Osteoblast (primary cell): ENCODE results near the gene BOD1. TPM values are rescaled to one million over a fixed set of nuclear protein-coding genes. Genes with fewer than 3 reads are reported as not detected.

Experiments
- DNase-seq: peaks from one replicate; pipeline ENCODE4 v3.0.0; 2011; ENCODE audit warnings: low spot score, mixed read lengths; ENCODE audit not compliant: insufficient read length; ENCODE audit errors: missing footprints
- H2AFZ ChIP-seq: 2 replicates; pipeline ENCODE4 v1.6.0; 2011; ENCODE audit warnings: mild to moderate bottlenecking, low read length
- H3K27ac ChIP-seq: 2 replicates; pipeline ENCODE4 v1.5.1; 2011; ENCODE audit warnings: mild to moderate bottlenecking, low read depth, low read length, moderate library complexity
- H3K27me3 ChIP-seq: 2 replicates; pipeline ENCODE4 v1.6.0; 2012; ENCODE audit warnings: mild to moderate bottlenecking, control low read depth, inconsistent platforms, low read length, moderate library complexity; ENCODE audit not compliant: insufficient read depth
- H3K36me3 ChIP-seq: 2 replicates; pipeline ENCODE4 v1.5.1; 2011; ENCODE audit warnings: mild to moderate bottlenecking, low read length, control low read depth, moderate library complexity; ENCODE audit not compliant: insufficient read depth
- H3K4me1 ChIP-seq: 2 replicates; pipeline ENCODE4 v1.5.1; 2011; ENCODE audit warnings: mild to moderate bottlenecking, low read length, control low read depth, moderate library complexity; ENCODE audit not compliant: insufficient read depth
- H3K4me2 ChIP-seq: 2 replicates; pipeline ENCODE4 v1.6.0; 2011; ENCODE audit warnings: mild to moderate bottlenecking, low read length; ENCODE audit not compliant: insufficient read depth
- H3K4me3 ChIP-seq: fragments of 200-600 bp; sonication (generic); 3 replicates; pipeline ENCODE4 v1.5.1; 2012; ENCODE audit warnings: mild to moderate bottlenecking, low read length, inconsistent platforms; ENCODE audit not compliant: insufficient read depth
- H3K79me2 ChIP-seq: 2 replicates; pipeline ENCODE4 v1.6.0; 2012; ENCODE audit warnings: mild to moderate bottlenecking, low read length, control low read depth, inconsistent platforms; ENCODE audit not compliant: insufficient read depth
- H3K9me3 ChIP-seq: 2 replicates; pipeline ENCODE4 v1.5.1; 2011; ENCODE audit warnings: low read depth, low read length, control low read depth
- H4K20me1 ChIP-seq: 2 replicates; pipeline ENCODE4 v1.6.0; 2012; ENCODE audit warnings: mild to moderate bottlenecking, low read length, control low read depth; ENCODE audit not compliant: insufficient read depth
- total RNA-seq: library from RNA; depleted of rRNA; stranded (reverse); fragments of >200 nt; gene quantifications from 2 replicates; pipeline ENCODE4 v1.2.3, GENCODE V29; 2012
- TF ChIP-seq, protein P1 (sequence below): IDR thresholded peaks from 2 replicates; pipeline ENCODE4 v1.5.1; 2011; ENCODE audit warnings: mild to moderate bottlenecking, low read depth, low read length, moderate library complexity; ENCODE audit errors: extremely low read depth

The BOD1 gene
- total RNA-seq, 1 donor, result 90.5 TPM

DNA sequence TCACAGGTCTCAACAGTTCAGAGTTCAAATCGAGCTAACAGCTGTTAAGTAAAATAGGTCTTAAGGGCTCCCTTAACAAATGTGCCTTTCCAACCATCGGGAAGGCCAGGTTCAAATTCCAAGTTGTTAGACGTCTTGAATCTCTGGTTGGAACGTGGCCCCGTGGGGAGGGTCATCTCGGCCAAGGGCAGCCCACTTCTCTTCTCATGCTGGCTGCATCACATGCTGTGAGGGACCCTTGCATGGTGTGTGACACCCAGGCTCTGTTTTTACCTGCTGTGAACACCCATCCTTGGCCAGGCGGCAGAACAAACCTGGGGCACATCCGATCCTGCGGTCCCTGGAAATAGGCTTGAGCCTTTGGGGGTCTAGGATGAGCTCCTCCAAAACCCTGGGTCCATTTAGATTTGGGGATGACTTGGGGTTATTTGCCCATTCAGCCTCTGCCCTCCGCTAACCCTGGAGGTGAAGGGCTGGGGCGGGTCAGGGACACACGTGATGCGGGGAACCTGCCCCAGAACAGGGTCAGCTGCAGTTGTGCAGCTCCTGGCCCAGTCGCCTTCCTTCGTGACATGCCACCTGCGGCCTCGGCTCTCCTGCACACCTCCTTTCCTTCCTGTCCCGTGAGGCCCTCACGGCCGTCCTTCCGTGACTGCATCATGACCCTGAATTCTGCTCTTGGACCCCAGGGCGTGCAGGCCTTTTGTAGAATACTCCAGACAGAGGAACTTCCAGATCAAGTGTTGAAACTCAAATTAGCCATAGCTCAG is 45.9 kb downstream of the BOD1 start:
- TF ChIP-seq, protein P1, sequence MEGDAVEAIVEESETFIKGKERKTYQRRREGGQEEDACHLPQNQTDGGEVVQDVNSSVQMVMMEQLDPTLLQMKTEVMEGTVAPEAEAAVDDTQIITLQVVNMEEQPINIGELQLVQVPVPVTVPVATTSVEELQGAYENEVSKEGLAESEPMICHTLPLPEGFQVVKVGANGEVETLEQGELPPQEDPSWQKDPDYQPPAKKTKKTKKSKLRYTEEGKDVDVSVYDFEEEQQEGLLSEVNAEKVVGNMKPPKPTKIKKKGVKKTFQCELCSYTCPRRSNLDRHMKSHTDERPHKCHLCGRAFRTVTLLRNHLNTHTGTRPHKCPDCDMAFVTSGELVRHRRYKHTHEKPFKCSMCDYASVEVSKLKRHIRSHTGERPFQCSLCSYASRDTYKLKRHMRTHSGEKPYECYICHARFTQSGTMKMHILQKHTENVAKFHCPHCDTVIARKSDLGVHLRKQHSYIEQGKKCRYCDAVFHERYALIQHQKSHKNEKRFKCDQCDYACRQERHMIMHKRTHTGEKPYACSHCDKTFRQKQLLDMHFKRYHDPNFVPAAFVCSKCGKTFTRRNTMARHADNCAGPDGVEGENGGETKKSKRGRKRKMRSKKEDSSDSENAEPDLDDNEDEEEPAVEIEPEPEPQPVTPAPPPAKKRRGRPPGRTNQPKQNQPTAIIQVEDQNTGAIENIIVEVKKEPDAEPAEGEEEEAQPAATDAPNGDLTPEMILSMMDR, result no peak
- DNase-seq, result no peak
- Histone ChIP-seq H3K27me3 (no peaks in the 10 kb centered on the region), H3K4me3 (no peak overlapping the region), H4K20me1 (no peaks in the 10 kb centered on the region), H3K79me2 (no peaks in the 10 kb centered on the region), H3K36me3 (no peaks in the 10 kb centered on the region), H3K4me2 (no peak overlapping the region), H3K9me3 (no peaks in the 10 kb centered on the region), H3K27ac (no peak overlapping the region), H2AFZ (no peak overlapping the region), H3K4me1 (peaks cover 18% of the 10 kb centered on the region)

DNA sequence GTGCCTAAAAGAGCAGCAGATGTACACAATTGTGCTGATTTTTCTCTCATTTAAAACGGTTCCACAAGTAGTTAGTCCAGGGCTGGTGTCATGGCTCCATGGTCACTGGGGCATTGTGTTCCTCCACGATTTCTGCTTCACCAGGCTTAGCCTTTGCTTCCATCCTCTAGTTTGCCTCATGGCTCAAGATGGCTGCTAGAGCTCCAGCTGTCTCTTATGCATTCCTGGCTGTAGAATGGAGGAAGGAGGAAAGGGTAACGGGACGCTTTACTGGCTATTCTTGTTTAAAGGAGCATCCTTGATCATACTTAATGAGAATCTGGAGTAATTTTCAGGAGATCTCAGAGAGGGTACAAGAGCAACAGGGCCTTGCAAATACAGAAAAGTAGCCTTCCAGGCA is 47.7 kb downstream of the BOD1 start:
- Histone ChIP-seq H4K20me1 (no peaks in the 10 kb centered on the region), H3K4me2 (no peak overlapping the region), H3K27me3 (no peaks in the 10 kb centered on the region), H3K9me3 (no peaks in the 10 kb centered on the region), H3K27ac (no peak overlapping the region), H3K79me2 (no peaks in the 10 kb centered on the region), H3K4me1 (peaks cover 18% of the 10 kb centered on the region), H3K36me3 (no peaks in the 10 kb centered on the region), H3K4me3 (no peak overlapping the region), H2AFZ (no peak overlapping the region)
- TF ChIP-seq, protein P1, result no peak
- DNase-seq, result no peak

DNA sequence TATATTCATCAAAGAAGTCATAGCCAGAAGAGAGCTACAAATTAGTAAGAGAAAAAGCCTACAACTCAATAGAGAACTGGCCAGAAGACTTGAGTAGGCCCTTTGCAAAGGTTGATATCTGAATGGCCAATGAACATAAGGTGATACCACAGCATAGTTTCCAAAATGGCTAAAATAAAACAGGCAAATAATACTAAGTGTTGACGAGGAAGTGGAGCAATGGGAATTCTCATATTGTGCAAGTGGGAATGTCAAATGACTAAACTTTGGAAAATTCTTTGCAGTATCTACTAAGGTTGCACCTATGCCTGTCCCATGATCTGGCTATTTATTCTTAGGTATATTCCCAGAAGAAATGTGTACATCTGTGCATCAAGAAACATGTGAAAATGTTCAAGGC is 48.3 kb downstream of the BOD1 start:
- no peaks in the 10 kb centered on the region for H4K20me1 ChIP-seq
- no peaks in the 10 kb centered on the region for H3K27me3 ChIP-seq
- H3K4me1 ChIP-seq, result peaks cover 18% of the 10 kb centered on the region
- no peak overlapping the region for H3K27ac ChIP-seq
- H2AFZ ChIP-seq, result no peak overlapping the region
- no peak overlapping the region for H3K4me3 ChIP-seq
- DNase-seq, result no peak
- no peaks in the 10 kb centered on the region for H3K36me3 ChIP-seq
- no peak overlapping the region for H3K4me2 ChIP-seq
- H3K9me3 ChIP-seq, result no peaks in the 10 kb centered on the region
- TF ChIP-seq, protein P1, result no peak
- H3K79me2 ChIP-seq, result no peaks in the 10 kb centered on the region

DNA sequence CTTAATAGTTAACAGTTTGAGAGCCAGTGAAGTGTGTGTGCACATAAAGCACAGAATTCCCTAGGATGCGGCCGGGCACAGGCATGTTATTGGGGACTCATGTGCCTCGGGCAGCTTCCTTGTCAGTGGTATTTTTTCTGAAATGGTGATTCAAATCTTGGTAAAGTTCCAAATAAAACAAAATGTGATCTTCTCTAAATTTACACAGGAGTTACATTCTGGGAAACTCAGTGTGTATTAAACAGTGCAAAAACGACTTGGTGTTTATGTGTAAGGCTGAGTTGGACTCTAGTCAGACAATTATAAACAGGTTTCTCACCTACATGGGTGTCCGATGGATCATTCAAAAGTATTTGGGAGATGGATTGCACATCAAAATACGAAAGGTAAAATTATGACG is 48.9 kb downstream of the BOD1 start:
- Histone ChIP-seq H3K36me3 (no peaks in the 10 kb centered on the region), H3K27ac (peak overlapping the region; percentile 1), H4K20me1 (no peaks in the 10 kb centered on the region), H2AFZ (peak overlapping the region; percentile 6), H3K79me2 (no peaks in the 10 kb centered on the region), H3K4me1 (peaks cover 14% of the 10 kb centered on the region), H3K27me3 (no peaks in the 10 kb centered on the region), H3K4me2 (peak overlapping the region; percentile 44), H3K4me3 (no peak overlapping the region), H3K9me3 (no peaks in the 10 kb centered on the region)
- DNase-seq, result peak; percentile 86
- TF ChIP-seq, protein P1, result no peak
